UCSD-AML1 (cell line): ENCODE results near the gene NFATC4.
A peak's percentile ranks its signal among the peaks of the same experiment; 100 is the strongest.
"Not testable (repeated sequence)": the region's sequence is repeated elsewhere in the genome, so short reads cannot be mapped to it uniquely, and the experiment has no call there.

Experiments used
- DNase-seq: peaks from one replicate; lab custom pipeline; 2025; ENCODE audit not compliant: unreplicated experiment; lab: John Stamatoyannopoulos, UW

Gene NFATC4

DNA sequence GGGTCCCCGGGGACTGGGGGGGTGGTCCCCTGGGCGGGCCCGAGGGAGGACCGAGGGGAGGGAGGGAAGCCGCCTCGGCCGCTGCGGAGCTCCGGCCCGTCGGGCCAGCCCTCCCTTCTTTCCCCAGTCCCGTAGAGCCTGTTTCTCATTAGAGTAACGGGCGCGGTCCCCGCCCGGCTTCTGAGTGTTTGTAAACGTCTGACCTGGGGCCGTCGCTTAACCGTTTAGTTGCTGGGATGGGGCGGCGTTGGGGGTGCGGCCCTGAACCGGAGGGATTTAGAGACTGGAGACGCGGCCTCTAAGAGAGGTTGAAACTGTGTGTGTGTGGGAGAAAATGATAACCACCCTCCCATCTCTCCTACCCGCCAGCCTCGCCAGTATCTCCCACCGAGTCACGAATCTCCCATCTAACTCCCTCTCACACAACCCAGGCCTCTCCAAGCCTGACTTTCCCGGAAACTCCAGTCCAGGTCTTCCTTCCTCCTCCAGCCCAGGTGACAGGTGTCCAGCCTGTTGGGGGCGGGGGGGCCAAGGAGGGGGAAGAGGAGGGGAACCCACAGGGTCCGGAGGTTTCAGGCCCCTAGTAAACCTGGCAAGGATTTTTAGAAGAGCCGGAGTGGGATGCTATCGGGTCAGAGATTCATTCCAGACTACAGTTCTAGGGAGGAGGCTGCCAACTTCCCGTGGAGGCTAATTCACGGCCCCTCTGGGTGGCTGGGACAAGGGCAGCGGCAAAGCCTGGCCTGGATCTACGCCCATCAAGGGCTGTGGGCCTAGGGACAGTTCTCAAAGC, 1.1 kb upstream of the NFATC4 start:
- no peak for DNase-seq

GRCh38 chr14:24368212-24368561, 203 bp downstream of the NFATC4 start:
- no peak for DNase-seq

DNA sequence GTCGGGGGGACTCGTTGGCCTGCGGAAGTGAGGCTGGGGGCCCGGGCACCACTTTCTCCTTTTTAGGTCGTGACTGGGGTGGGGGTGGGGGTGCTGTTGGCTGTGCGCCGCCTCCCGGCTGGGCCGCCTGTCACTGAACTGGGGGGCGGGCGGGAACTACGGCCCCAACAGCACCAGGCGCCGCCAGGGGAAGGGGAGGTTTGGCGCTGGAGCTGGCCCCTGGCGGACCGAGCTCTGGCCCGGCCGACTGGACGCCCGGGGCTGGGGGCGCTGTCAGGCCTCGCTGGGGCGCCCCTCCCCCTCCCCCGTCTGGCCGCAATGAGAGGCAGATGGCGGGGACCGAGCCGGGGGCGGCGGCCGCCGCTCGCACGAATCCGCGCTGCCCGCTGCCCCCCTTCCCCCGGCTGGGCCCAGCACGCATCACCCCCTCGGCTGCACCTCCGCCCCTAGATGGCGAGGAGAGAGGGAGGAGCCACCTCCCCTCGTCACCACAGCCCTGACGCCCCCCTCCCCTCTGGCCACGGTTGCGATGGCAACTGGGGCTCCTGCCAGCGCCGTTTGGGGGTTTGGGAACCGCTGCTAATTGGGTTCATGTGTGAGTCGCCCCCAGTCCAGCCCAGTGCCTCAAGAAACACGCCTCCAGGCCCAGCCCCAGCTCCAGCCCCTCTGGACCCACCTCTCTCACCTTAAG, 723 bp downstream of the NFATC4 start:
- DNase-seq, result no peak

- DNase-seq, result no peak
Observed at GRCh38 chr14:24369463-24369862, 1.5 kb downstream of the NFATC4 start.

DNA sequence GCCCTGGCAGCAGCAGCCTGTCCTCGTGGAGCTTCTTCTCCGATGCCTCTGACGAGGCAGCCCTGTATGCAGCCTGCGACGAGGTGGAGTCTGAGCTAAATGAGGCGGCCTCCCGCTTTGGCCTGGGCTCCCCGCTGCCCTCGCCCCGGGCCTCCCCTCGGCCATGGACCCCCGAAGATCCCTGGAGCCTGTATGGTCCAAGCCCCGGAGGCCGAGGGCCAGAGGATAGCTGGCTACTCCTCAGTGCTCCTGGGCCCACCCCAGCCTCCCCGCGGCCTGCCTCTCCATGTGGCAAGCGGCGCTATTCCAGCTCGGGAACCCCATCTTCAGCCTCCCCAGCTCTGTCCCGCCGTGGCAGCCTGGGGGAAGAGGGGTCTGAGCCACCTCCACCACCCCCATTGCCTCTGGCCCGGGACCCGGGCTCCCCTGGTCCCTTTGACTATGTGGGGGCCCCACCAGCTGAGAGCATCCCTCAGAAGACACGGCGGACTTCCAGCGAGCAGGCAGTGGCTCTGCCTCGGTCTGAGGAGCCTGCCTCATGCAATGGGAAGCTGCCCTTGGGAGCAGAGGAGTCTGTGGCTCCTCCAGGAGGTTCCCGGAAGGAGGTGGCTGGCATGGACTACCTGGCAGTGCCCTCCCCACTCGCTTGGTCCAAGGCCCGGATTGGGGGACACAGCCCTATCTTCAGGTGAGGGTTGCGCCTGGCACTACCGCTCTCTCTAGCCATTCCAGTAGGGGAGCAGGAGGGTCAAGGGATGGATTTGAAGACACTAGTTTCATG, 2.1 kb downstream of the NFATC4 start:
- no peak for DNase-seq

GRCh38 chr14:24370748-24371147, 2.8 kb downstream of the NFATC4 start:
- no peak for DNase-seq

DNA sequence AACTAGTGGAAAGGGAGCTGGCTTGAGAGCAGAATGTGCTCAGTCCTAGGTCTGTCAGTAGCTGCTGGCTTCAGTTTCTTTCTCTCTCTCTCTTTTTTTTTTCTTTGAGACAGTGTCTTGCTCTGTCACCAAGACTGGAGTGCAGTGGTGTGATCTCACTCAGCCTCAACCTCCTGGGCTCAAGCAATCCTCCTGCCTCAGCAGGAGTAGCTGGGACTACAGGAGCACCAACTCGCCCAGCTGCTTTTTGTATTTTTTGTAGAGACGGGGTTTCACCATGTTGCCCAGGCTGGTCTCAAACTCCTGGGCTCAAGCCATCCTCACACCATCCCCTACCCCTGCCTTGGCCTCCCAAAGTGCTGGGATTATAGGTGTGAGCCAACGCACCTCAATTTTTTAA, 3.6 kb downstream of the NFATC4 start:
- DNase-seq, result not testable (repeated sequence)

DNA sequence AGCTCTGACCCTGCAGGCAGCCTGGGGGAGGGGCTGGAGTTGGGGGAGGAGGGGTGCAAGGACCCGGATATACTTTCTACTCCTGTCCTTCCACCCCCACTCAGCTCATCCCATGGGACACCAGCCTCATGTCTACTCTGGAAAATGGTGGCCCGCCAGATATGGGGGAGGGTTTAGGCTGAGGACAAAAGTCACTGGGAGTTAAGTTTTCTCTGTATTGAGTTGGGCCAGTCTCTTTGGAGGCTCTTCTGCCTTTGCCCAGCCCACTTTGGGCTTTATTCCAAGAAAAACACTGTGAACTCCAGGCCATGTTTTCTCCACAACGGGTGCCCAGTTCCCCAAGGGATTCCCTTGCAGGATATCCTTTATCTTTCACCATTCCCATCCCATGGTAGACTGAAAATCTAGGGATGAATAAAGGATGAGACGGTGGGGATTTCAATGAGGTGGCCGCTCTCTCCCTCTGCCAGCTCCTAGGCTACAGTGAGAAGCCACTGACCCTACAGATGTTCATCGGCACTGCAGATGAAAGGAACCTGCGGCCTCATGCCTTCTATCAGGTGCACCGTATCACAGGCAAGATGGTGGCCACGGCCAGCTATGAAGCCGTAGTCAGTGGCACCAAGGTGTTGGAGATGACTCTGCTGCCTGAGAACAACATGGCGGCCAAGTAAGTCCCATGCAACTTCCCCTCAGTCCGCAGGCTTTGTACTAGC, 4.9 kb downstream of the NFATC4 start:
- no peak for DNase-seq

DNA sequence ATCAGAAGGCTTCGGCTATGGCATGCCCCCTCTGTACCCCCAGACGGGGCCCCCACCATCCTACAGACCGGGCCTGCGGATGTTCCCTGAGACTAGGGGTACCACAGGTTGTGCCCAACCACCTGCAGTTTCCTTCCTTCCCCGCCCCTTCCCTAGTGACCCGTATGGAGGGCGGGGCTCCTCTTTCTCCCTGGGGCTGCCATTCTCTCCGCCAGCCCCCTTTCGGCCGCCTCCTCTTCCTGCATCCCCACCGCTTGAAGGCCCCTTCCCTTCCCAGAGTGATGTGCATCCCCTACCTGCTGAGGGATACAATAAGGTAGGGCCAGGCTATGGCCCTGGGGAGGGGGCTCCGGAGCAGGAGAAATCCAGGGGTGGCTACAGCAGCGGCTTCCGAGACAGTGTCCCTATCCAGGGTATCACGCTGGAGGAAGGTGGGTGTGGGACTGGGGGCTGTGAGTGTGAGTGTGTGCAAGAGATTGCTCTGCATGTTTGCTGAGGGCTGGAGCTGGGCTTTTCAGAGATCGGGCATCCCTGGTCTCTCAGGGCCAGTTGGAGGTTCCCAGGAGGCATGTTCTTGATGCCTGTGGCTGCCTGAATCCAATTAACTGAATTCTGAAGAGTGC, 8.6 kb downstream of the NFATC4 start:
- DNase-seq, result no peak

GRCh38 chr14:24377126-24377525, 9.1 kb downstream of the NFATC4 start:
- peak; percentile 53 for DNase-seq

GRCh38 chr14:24377657-24378056, 9.7 kb downstream of the NFATC4 start:
- no peak for DNase-seq

DNA sequence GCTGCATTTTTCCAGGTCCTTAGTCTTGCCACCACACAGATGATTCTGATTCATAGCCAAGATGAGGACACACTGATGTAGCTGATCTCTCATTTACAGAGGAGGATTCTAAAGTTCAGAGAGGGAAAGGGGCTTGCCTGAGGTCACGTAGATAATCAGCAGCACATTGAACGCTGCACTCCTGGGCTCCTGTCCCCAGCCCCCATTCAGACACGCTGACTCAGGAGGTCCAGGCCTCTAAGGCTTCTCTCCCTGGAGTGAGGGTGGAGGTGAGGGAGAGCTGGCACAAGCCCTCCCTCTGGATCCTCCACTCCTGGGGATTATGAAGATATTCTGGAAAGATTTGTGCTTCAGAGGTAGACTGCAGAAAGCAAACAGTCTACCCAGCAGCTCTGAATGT, 10.3 kb downstream of the NFATC4 start:
- DNase-seq, result no peak

DNA sequence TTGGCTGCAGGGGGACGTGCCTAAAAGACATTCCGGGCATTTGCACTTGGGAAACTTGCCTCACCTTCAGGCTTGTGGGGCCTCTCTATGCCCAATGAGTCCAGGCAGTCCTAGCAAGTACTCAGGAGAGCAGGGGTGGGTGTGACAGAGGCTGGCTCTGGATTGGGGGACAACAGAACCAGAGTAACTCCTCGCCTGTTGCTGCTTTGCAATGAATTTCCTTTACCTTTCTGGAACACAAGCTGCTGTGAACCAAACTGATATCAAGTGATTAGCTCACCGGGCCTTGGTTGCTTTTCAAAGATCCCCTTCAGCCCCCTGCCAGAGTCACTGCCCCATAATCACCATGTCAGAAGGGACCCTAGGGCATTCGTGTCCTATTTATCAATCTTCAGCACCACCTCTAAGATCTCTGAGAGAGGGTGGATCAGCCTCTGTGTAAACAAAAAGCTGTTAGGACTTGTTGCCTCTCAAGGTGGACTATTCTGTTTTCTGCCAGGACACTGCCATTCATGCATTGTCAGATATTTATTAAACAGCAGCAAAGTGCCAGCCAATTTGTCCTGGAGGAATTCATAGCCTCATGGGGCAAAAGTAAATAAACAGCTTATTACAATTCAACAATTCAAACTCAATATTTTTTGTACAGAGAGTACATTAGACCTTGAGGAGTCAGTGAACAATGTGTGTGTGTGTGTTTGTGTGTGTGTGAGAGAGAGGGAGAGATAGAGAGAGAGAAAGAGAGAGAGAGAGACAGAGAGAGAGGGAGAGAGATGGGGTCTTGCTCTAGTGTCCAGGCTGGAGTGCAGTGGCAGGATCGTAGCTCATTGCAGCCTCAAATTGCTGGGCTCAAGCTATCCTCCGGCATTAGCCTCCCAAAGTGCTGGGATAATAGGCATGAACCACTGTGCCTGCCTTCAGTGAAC, 11.3 kb downstream of the NFATC4 start:
- no peak for DNase-seq

- DNase-seq, result no peak
Observed at GRCh38 chr14:24379907-24380730, 12.1 kb downstream of the NFATC4 start.

DNA sequence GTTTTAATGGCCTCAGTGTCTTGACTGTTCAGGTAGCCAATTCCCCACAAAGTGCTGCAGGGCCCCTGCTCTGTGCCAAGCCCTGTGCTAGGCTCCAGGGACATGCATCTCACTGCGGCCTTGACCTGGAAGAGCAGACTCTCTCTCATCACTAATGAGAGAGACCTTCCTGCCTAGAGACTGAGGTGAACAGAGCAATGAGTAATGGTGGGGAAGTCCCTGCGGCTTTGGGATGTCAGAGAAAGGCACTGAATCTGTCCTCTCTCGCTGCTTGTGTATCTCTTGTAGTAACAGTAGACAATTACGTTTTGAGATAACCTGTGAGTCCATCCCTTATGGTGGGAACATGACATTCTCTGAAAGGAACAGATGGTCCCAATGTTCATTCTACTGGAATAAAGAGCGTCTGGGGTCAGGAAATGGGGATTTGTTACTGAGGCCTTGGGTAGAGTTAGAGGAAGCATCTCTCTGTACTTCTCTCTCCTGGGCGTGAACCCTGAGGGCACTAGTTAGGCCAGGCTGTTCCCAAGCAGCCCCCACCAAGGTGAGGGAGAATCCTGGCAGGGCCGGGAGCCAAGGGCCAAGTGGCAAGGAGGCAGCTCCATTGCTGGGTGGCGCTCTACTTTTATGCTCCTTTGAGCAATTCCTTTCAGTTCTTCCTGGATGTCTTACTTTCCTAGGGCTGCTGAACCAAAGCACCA, 13.5 kb downstream of the NFATC4 start:
- no peak for DNase-seq

DNA sequence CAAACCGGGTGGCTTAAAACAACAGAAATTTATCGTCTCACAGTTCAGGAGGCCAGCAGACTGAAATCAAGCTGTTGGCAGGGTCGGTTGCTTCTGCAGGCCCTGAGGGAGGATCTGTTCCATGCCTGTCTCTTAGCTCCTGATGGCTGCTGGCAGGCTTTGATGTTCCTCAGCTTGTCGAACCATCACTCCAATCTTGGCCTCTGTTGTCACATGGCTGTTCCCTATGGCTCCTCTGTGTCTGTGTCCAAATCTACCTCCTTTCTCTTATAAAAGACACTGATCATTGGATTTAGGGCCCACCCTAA, 14.0 kb downstream of the NFATC4 start:
- DNase-seq, result no peak

GRCh38 chr14:24384169-24384568, 16.2 kb downstream of the NFATC4 start:
- DNase-seq, result no peak

DNA sequence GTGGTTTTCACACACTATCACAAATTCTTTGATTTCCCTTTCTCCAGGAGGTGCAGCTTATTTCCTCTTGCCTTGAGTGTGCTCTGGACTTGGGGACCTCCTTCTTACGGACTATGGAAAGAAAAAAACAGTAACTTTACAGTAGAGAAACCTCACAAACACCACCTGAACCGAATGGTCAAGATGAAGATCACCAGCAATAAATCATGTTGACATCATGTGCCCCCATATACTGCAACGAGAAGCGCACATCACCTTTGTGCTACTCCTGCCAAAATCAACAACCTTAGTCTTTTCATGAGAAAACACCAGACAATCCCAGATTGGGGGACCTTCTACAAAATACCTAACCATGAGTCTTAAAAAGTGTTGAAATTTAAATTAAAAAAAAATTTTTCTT, 17.5 kb downstream of the NFATC4 start:
- no peak for DNase-seq

GRCh38 chr14:24387009-24387345, 19.0 kb downstream of the NFATC4 start:
- no peak for DNase-seq
